Stimulated activated CD4-positive, alpha-beta T cell treated with anti-CD3 and anti-CD28 coated beads, Interleukin-2, amount 100 ng/mL, for 4 hours (primary cell): ENCODE results near the gene COA7.

ENCODE experiments used
- DNase-seq: peaks from one replicate; pipeline ENCODE4 v3.0.0-alpha.2; 2020; ENCODE audit warnings: low read depth

COA7 gene

DNA sequence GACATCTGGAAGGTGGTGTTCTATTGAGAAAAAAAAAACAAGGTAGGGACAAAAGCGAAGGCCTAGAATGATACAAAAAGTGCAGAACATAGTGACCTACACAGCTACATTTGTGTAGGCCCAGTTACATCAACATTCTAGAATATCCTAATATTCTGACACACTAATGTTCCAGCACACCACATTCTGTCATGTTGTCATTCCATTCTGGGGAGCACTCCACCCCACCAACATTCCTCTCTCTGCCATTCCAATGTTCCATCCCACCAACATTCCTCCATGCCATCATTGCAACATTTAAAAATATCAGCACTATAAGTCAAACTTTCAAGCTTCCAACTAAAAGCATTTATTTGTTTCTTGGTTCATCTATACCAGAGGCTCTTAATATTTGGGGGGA lies 28.5 kb downstream of the COA7 start:
- no peak for DNase-seq

GRCh38 chr1:52668711-52669110 lies 29.4 kb downstream of the COA7 start:
- no peak for DNase-seq

GRCh38 chr1:52667984-52668383 lies 30.2 kb downstream of the COA7 start:
- DNase-seq, result no peak

- no peak for DNase-seq
Observed at GRCh38 chr1:52667290-52667689, 30.9 kb downstream of the COA7 start.

DNA sequence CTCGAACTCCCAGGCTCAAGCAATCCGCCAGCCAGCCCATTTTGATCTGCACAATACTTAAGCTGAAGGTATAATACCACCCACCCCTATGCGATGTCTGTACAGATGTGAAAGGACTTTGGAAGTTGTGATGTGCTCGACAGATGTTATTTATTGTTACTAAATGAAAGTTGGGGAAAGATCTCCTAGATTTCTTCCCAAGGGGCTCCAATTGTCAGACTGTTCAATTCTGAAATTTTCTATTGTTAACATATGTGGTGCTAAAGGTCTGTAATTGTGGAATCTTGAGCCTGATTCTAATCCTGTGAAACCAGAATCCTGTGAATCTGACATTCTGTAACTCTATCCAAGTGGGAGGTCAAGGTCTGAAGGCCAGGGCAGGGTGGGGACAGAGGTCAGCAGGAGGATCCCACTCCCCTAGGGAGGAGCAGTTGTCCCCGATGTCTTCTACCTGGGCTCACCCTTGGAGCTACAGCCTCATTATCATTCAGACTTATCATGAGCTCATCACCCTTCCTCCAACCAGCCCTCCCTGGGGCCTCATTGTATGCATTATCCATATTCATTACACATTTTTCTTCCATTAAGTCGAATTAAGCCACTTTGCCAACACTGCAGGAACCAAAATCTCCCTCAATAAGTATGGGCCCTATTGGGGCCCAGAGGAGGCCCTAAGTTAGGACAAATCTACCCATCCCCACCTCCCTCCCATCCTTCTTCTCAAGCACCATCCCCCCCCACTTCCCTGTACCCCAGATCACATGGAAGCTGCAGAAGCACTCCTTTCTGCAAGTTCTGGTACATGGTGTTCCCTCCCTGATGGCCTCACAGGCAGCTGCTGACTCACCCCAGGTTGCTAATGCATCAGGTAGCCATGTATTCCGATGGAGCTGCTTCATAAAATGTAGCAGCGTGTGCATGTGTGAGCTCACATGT lies 32.9 kb downstream of the COA7 start:
- DNase-seq, result no peak

DNA sequence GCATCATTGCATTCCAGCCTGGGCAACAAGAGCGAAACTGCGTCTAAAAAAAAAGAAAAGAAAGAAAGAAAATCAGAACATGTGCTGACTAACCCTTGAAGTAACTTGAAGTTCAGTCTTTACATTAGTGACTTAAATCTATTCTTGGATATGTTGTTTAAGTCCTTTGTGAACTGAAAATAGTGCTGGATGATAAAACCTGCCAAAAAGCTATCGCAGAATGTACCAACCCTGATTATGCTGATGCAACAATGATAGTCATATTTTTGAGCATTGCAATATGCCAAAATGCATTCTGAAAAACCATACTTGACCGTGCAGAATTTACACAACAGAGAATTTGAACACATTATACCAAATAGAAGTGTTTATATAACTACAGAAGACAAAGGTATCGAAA lies 34.4 kb downstream of the COA7 start:
- no peak for DNase-seq

- DNase-seq, result no peak
Observed at GRCh38 chr1:52662645-52663313, 35.4 kb downstream of the COA7 start.

DNA sequence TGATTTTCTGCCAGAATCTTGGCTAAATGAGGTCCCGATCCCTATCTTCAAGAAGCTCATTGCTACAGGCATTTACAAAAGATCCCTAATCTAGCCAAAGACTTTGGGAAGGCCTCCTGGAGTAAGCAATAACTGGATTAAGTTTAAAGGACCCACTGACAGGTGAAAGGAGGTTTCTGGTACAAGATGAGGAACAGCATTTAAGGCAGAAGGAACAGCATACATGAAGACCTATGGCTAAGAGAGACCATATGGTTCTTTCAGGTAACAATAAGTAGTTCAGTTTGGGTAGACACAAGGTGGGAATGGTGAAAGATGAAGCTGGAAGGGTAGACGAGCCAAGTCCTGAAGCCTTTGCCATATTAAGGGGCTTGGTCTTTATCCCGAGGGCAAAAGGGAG lies 37.3 kb downstream of the COA7 start:
- no peak for DNase-seq

DNA sequence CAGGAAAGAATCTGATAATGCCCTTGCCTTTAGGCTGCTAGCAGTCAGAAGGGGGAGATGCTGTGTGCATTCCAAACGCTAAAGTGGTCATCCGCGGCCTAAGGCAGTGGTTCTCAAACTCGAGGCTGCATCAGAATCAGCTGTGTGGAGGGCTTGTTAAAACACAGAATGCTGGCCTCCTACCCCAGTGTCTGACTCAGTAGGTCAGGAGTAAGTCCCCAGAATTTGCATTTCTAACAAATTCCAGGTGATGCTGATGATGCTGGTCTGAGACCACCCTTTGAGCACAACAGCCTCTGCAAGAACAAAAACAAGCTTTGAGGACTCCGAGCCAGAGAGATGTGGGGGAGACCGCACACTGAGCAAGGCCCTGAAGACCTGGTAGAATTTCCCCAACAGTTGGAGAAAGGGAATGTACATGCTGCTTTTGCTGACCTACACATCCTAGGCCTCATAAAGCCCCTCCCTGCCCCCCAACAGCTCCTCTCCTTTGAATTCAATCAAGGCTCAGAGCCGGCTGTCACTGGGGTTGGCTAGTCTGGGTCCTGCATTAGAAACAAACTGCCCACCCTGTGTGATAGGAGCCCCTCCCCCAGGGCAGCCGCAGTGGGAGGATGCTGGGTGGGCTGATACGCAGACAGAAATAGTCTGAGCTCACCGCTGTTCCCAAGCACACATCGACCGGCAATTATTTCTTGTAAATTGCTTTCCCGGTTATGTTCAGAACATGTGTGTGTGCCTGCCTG lies 38.1 kb downstream of the COA7 start:
- no peak for DNase-seq

DNA sequence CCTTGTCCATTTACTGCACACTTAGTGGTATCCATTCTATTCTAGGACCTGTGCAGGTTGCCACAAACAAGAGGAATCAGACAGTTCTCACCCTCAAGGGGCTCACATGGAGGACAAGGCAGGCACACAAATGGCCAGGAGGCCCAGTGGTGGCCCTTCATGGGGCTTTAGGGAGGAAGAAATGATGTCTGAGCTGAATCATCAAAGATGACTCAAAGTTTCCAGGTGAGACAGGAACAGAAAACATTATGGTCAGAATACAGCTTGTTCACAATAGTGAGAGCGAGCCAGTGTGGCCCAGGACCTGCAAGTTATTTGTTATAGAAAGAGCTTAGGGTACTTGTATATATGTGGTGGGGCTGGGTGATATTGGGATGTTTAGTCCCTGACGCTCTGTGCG lies 38.8 kb downstream of the COA7 start:
- no peak for DNase-seq

GRCh38 chr1:52658795-52659194 lies 39.4 kb downstream of the COA7 start:
- no peak for DNase-seq

- no peak for DNase-seq
Observed at GRCh38 chr1:52657702-52658101, 40.4 kb downstream of the COA7 start.

- DNase-seq, result no peak
Observed at GRCh38 chr1:52654063-52654462, 44.1 kb downstream of the COA7 start.

- no peak for DNase-seq
Observed at GRCh38 chr1:52653207-52653849, 44.8 kb downstream of the COA7 start.

DNA sequence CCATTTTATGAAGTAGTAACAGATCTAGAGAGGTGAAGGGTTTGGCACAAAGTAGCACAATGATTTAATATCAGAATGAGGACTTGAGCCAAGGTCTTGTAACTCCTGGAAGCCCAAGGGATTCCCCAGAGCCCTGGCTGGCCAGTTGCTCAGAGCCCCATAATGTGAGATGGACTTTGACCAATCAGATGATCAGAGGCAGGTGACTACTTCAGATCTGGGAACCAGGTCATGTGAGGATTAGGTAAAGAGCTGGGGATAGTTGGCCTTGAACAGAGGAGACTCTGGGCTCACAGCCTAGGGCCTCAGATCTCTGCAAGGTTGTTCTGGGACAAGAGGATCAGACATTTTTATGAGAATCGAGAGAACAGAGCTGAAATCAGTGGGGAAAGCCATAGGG lies 46.2 kb downstream of the COA7 start:
- no peak for DNase-seq

GRCh38 chr1:52645261-52645660 lies 52.9 kb downstream of the COA7 start:
- DNase-seq, result no peak

DNA sequence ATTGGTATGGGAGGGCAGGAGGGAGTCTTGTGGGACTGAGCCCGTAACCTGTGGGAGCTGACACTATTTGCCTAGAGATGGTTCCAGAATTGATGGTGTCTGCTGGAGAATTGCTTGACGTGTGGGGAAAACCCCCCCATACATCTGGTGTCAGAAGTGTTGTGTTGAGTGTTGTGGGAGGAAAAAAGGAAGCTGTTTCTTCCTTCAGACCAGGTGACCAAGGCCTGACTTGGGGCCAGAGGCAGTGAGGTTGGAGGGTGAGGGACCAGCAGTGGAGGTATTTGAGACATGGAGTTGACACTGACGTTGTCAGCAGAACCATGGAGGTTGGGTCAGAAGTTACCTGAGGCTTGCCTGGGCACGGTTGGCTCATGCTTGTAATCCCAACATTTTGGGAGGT lies 56.8 kb downstream of the COA7 start:
- no peak for DNase-seq

DNA sequence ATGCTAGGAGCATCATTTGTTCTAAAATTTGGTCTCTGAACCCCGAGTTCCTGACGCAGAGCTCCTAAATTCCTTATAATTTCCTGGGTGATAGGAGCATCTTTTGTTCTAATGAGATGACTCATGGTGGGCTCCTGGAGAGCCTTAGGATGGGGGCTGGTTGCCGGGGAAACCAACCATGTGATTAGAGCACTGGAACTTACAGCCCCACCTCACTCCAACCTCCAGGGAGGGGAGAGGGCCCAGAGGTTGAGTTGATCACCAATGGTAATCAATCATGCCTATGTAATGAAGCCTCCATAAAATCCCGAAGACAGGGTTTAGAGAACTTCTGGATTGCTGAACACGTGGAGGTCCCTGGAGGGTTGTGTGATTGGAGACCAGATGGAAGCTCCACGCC lies 57.5 kb downstream of the COA7 start:
- no peak for DNase-seq

GRCh38 chr1:52637946-52638345 lies 60.2 kb downstream of the COA7 start:
- DNase-seq, result no peak

- peak; percentile 60 for DNase-seq
Observed at GRCh38 chr1:52636721-52637695, 61.1 kb downstream of the COA7 start.
